ENCODE measurements around the gene PTGDS.

Gene PTGDS

DNA sequence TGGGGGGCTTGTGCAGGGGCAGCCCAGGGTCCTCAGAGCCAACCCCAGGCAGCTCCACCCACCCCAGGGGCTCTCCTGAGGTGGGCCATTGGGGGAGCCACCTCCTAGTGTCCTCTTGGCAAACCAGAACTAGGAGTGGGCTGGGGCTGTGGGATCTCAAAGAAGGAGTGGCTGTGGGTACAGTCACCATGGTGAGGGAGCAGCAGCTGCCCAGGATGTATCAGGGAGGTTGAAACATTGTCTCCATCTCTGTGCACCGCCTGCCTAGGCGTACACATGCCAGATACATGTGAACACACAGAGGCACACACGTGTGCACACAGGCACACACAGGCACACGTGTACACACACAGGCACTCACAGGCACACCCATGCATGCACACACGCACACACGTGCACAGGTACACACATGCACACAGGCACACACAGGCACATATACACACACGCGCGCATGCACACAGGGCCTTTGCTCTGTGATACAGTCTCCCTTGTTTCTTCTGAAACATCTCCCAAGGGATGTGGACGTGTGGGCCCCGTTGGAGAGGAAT lies 14.5 kb upstream of the PTGDS start:
- no peak for TF ChIP-seq RARB (CRISPR knock-in tag; IDR thresholded peaks at IDR 0.05)
- no peak for TF ChIP-seq ZFP30 (CRISPR knock-in tag; IDR thresholded peaks at IDR 0.05)
- no peak for TF ChIP-seq ZFP3 (CRISPR knock-in tag; IDR thresholded peaks at IDR 0.05)
- no peak for TF ChIP-seq ARNTL (CRISPR knock-in tag; IDR thresholded peaks at IDR 0.05; ENCODE audit: borderline replicate concordance, low read depth)
- TF ChIP-seq ESRRG (CRISPR knock-in tag; IDR thresholded peaks at IDR 0.05): no peak
- TF ChIP-seq ZNF70 (CRISPR knock-in tag; IDR thresholded peaks at IDR 0.05): no peak
- TF ChIP-seq, protein P1, sequence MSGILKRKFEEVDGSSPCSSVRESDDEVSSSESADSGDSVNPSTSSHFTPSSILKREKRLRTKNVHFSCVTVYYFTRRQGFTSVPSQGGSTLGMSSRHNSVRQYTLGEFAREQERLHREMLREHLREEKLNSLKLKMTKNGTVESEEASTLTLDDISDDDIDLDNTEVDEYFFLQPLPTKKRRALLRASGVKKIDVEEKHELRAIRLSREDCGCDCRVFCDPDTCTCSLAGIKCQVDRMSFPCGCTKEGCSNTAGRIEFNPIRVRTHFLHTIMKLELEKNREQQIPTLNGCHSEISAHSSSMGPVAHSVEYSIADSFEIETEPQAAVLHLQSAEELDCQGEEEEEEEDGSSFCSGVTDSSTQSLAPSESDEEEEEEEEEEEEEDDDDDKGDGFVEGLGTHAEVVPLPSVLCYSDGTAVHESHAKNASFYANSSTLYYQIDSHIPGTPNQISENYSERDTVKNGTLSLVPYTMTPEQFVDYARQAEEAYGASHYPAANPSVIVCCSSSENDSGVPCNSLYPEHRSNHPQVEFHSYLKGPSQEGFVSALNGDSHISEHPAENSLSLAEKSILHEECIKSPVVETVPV (CRISPR knock-in tag; IDR thresholded peaks at IDR 0.05): no peak
- TF ChIP-seq OSR1 (CRISPR knock-in tag; IDR thresholded peaks at IDR 0.05): no peak
- no peak for TF ChIP-seq ZC3H10 (CRISPR knock-in tag; IDR thresholded peaks at IDR 0.05)
- no peak for TF ChIP-seq CSDC2 (CRISPR knock-in tag; IDR thresholded peaks at IDR 0.05)
- TF ChIP-seq TCF4 (CRISPR knock-in tag; IDR thresholded peaks at IDR 0.05; ENCODE audit: borderline replicate concordance): no peak
- ATAC-seq: no peak

DNA sequence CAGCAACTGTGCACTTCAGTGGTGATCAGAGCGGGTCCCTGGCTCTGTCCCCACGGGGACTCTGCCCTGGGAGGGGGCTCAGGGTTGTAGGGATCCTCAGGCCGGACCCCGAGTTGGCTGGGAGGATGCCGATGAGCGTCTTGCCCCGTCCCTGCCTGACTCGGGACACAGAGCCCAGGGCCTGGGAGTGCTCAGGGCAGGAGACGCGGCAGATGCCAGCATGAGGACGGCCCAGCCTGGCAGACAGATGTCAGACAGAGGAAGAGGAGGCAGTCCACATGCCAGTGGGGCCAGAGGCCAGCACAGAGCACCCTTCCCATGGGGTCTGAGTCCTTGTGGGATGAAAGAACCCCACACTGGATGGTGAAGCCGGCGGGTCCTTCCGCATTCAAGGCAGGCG lies 14.0 kb upstream of the PTGDS start:
- no peak for TF ChIP-seq ISL1 (CRISPR knock-in tag; IDR thresholded peaks at IDR 0.05)
- TF ChIP-seq OSR1 (CRISPR knock-in tag; IDR thresholded peaks at IDR 0.05): no peak
- TF ChIP-seq, protein P2, sequence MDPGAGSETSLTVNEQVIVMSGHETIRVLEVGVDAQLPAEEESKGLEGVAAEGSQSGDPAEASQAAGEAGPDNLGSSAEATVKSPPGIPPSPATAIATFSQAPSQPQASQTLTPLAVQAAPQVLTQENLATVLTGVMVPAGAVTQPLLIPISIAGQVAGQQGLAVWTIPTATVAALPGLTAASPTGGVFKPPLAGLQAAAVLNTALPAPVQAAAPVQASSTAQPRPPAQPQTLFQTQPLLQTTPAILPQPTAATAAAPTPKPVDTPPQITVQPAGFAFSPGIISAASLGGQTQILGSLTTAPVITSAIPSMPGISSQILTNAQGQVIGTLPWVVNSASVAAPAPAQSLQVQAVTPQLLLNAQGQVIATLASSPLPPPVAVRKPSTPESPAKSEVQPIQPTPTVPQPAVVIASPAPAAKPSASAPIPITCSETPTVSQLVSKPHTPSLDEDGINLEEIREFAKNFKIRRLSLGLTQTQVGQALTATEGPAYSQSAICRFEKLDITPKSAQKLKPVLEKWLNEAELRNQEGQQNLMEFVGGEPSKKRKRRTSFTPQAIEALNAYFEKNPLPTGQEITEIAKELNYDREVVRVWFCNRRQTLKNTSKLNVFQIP (CRISPR knock-in tag; IDR thresholded peaks at IDR 0.05; ENCODE audit: borderline replicate concordance, low read depth): no peak
- no peak for TF ChIP-seq CREB5 (CRISPR knock-in tag; IDR thresholded peaks at IDR 0.05; ENCODE audit: low read depth)
- no peak for TF ChIP-seq ESRRG (CRISPR knock-in tag; IDR thresholded peaks at IDR 0.05)
- no peak for TF ChIP-seq TOX (CRISPR knock-in tag; IDR thresholded peaks at IDR 0.05; ENCODE audit: borderline replicate concordance)
- TF ChIP-seq RARB (CRISPR knock-in tag; IDR thresholded peaks at IDR 0.05): no peak
- TF ChIP-seq ZFP30 (CRISPR knock-in tag; IDR thresholded peaks at IDR 0.05): no peak
- no peak for TF ChIP-seq CSDC2 (CRISPR knock-in tag; IDR thresholded peaks at IDR 0.05)
- no peak for TF ChIP-seq SNAI2 (CRISPR knock-in tag; IDR thresholded peaks at IDR 0.05)
- TF ChIP-seq GLIS3 (CRISPR knock-in tag; IDR thresholded peaks at IDR 0.05): no peak
- no peak for TF ChIP-seq BACH2 (CRISPR knock-in tag; IDR thresholded peaks at IDR 0.05; ENCODE audit: borderline replicate concordance)
- TF ChIP-seq ZFP3 (CRISPR knock-in tag; IDR thresholded peaks at IDR 0.05): no peak
- no peak for TF ChIP-seq TCF4 (CRISPR knock-in tag; IDR thresholded peaks at IDR 0.05; ENCODE audit: borderline replicate concordance)
- no peak for TF ChIP-seq PPARA (CRISPR knock-in tag; IDR thresholded peaks at IDR 0.05; ENCODE audit: borderline replicate concordance)
- TF ChIP-seq, protein P3, sequence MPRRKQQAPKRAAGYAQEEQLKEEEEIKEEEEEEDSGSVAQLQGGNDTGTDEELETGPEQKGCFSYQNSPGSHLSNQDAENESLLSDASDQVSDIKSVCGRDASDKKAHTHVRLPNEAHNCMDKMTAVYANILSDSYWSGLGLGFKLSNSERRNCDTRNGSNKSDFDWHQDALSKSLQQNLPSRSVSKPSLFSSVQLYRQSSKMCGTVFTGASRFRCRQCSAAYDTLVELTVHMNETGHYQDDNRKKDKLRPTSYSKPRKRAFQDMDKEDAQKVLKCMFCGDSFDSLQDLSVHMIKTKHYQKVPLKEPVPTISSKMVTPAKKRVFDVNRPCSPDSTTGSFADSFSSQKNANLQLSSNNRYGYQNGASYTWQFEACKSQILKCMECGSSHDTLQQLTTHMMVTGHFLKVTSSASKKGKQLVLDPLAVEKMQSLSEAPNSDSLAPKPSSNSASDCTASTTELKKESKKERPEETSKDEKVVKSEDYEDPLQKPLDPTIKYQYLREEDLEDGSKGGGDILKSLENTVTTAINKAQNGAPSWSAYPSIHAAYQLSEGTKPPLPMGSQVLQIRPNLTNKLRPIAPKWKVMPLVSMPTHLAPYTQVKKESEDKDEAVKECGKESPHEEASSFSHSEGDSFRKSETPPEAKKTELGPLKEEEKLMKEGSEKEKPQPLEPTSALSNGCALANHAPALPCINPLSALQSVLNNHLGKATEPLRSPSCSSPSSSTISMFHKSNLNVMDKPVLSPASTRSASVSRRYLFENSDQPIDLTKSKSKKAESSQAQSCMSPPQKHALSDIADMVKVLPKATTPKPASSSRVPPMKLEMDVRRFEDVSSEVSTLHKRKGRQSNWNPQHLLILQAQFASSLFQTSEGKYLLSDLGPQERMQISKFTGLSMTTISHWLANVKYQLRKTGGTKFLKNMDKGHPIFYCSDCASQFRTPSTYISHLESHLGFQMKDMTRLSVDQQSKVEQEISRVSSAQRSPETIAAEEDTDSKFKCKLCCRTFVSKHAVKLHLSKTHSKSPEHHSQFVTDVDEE (CRISPR knock-in tag; IDR thresholded peaks at IDR 0.05): no peak
- no peak for TF ChIP-seq ZNF565 (CRISPR knock-in tag; conservative IDR thresholded peaks at IDR 0.05; ENCODE audit: low read depth)
- no peak for TF ChIP-seq ZC3H10 (CRISPR knock-in tag; IDR thresholded peaks at IDR 0.05)
- no peak for ATAC-seq

DNA sequence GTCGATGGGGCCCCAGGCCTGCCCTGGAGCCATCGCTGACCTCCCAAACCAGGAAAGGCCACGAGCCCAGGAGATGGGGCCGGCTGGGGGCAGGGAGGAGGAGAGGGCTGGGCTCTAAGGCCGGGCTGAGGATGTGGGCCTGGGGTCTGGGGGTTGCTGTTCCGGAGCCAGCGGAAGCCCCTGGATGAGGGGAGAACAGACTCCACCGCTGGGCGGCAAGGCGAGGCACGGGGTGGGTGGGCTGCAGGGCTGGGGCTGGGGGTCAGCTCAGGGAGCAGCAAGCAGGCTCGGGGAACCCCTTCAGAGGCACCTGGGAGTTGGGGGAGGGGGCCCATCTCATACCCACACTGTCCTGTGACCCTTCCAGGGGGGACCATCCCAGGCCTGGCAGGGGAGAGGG lies 13.6 kb upstream of the PTGDS start:
- no peak for ATAC-seq
- TF ChIP-seq PPARA (CRISPR knock-in tag; IDR thresholded peaks at IDR 0.05; ENCODE audit: borderline replicate concordance): no peak
- TF ChIP-seq, protein P1 (CRISPR knock-in tag; IDR thresholded peaks at IDR 0.05): no peak
- no peak for TF ChIP-seq SNAI2 (CRISPR knock-in tag; IDR thresholded peaks at IDR 0.05)
- no peak for TF ChIP-seq RARB (CRISPR knock-in tag; IDR thresholded peaks at IDR 0.05)
- TF ChIP-seq ZNF565 (CRISPR knock-in tag; conservative IDR thresholded peaks at IDR 0.05; ENCODE audit: low read depth): no peak
- TF ChIP-seq CSDC2 (CRISPR knock-in tag; IDR thresholded peaks at IDR 0.05): no peak
- TF ChIP-seq ZNF70 (CRISPR knock-in tag; IDR thresholded peaks at IDR 0.05): no peak

Data from SK-N-SH treated with all-trans-retinoic acid at 6 μM for 48 hours (cell line).